Activated naive CD8-positive, alpha-beta T cell treated with anti-CD3 and anti-CD28 coated beads, Interleukin-2, amount 50 U/mL, for 16 hours (primary cell): ENCODE data around the gene EXD3.
A peak's percentile ranks its signal among the peaks of the same experiment; 100 is the strongest.
"Not testable (repeated sequence)": the region's sequence is repeated elsewhere in the genome, so short reads cannot be mapped to it uniquely, and the experiment has no call there.

Experiments used
- DNase-seq: peaks from one replicate; pipeline ENCODE4 v3.0.0-alpha.2; 2020; ENCODE audit warnings: low read depth, low spot score

Gene EXD3

GRCh38 chr9:137459152-137459600, 36.2 kb upstream of the EXD3 start, which contains the start of gene NSMF:
Gene NSMF (minus strand): TSS chr9:137459334. CDS start chr9:137459102, 232 bp downstream.
- DNase-seq, result peak; percentile 80

- no peak for DNase-seq
Observed at GRCh38 chr9:137458194-137459151, 35.5 kb upstream of the EXD3 start.

- no peak for DNase-seq
Observed at GRCh38 chr9:137457406-137458193, 34.6 kb upstream of the EXD3 start.

- no peak for DNase-seq
Observed at GRCh38 chr9:137456864-137457405, 34.0 kb upstream of the EXD3 start.

- DNase-seq, result no peak
Observed at GRCh38 chr9:137456061-137456863, 33.3 kb upstream of the EXD3 start.

GRCh38 chr9:137455359-137455991, 32.5 kb upstream of the EXD3 start:
- no peak for DNase-seq

- no peak for DNase-seq
Observed at GRCh38 chr9:137454597-137455358, 31.8 kb upstream of the EXD3 start.

- no peak for DNase-seq
Observed at GRCh38 chr9:137454145-137454596, 31.2 kb upstream of the EXD3 start.

GRCh38 chr9:137453643-137454081, 30.7 kb upstream of the EXD3 start:
- no peak for DNase-seq

GRCh38 chr9:137452761-137453642, 30.0 kb upstream of the EXD3 start:
- DNase-seq, result no peak

GRCh38 chr9:137452006-137452760, 29.2 kb upstream of the EXD3 start:
- DNase-seq, result no peak

- DNase-seq, result not testable (repeated sequence)
Observed at GRCh38 chr9:137451264-137452005, 28.5 kb upstream of the EXD3 start.

- DNase-seq, result not testable (repeated sequence)
Observed at GRCh38 chr9:137450539-137451222, 27.7 kb upstream of the EXD3 start.

GRCh38 chr9:137449931-137450538, 27.1 kb upstream of the EXD3 start:
- no peak for DNase-seq

GRCh38 chr9:137449081-137449844, 26.3 kb upstream of the EXD3 start:
- no peak for DNase-seq

- no peak for DNase-seq
Observed at GRCh38 chr9:137448602-137448962, 25.6 kb upstream of the EXD3 start.
